Measurements from ENCODE around the gene OR9Q1.

Gene OR9Q1

DNA sequence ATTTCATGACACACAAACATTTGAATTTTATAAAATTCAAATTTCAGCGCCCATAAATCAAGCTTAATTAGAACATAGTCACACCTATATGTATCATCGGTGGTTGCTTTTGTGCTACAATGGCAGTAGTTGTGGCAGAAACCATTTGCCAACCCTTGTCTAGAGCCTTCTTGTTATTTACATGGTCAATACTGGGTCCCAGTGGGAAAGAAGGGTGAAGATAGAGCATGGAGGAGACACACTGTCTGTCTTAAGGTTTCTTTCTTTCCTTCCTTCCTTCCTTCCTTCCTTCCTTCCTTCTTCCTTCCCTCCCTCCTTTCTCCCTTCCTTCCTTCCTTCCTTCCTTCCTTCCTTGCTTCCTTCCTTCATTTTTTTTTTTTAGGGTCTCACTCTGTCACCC, 10.8 kb downstream of the OR9Q1 start:
- DNase-seq = no peak

DNA sequence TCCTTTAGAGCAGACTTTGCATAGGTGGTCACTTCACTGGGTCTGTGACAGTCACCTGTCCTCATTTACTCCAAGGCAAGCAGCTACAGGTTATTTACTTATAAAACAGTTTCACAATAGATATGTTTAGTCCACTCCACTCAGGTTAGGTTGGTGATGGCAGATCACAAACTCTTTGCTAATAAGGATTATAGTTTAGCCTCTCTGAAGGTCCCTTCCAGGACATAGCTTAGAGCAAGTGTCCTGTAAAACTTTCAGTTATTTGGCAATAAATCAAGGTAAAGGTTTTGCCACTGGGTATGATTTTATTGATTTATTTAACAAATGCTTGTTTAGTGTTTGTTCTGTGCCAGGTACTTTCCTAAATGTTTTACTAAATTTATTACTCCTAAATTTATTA, 15.9 kb downstream of the OR9Q1 start:
- DNase-seq = no peak

DNA sequence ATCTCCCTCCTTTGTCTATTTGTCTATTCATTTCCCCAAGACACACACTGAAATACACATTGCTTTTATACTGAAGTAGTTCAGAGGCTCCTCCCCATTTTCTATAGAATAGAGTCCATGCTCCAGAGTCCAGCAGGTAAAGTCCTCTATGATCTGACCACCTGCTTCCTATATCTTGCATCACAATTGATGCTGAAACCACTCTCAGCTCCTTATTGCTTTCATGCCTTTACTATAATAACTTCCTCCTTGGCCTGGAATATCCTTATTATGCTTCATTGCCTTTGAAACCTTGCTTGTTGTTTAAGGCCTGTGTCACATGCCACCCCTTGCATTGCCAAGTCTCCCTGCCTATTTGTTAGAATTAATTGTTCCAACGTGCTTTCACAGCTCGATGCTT, 19.7 kb downstream of the OR9Q1 start:
- DNase-seq = no peak

DNA sequence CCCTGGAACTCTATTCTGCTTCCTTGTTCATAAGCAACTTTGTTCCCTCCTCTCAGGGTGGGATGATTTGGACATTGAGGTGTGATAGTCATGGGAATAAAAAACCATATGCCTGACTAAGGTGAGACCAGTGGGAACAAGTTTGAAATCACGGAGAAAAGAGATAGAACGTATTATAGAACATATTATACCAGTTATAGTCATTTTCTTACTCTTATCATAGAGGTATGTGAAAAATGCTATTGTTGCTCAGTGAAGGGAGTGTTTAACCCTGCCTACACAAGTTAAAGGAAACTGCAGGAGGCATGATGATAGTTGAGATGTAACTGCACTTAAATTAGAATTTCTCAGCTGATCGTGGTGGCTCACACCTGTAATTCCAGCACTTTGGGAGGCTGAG, 22.6 kb downstream of the OR9Q1 start:
- no peak for DNase-seq

DNA sequence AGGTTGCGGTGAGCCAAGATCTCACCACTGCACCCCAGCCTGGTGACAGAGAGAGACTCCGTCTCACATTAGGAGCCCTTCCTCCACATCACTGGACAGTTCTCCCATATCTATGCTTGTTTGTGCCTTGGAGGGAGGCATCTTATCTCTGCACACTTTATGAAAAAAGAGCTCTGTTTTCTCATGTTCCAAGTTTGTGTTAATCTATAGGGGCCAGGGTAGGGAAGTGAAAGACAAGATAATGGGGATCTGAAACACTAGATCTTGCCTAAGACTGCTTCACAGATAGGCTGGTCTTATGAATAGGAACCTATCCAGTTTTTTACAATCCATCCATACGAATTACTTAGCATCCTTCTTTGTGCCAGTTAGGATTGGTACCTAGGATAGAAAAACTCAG, 24.1 kb downstream of the OR9Q1 start:
- DNase-seq = no peak

DNA sequence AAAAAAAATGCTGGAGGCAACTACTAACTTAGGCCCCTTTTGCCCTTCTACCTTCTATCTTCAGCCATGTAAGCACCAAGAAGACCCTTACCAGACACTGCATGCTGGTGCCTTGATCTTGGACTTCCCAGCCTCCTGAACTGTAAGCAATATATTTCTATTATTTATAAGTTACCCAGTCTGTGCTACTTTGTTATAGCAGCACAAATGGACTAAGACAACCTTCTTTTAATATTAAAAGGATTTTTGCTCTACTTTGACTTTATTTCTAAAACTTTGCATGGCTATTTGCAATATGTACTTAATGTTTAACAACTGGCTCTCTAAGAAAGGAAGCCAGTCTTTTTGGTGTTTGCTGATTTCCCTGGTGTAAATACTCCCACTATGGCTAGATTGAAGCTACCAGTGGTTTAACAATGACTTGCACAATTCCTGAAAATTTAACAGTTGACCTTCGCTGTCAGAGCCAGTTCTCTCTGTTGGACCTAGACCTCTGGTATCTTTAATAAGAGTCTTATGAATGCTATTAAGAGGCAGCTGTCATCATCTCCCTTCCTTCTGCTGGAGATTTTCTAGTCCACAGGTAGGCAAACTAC, 32.2 kb downstream of the OR9Q1 start:
- no peak for DNase-seq

DNA sequence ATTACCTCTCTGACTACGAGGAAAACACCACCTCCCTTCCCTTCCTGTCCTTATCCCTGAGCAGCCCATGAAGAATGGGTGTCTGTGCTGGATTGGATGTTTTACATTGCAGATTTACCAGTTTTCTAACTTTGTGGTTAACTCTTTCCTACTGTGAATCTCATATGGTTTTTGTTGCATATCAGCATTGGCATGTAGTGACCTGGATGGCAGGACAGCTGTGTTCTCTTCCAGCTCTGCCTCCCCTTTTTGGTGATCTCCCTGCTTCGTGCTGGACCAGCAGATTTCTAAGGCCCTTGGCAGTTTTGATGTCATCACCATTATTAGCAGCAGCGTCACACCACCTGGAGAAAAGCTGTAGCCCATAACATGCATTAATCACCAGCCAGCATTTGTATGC, 33.8 kb downstream of the OR9Q1 start:
- no peak for DNase-seq

DNA sequence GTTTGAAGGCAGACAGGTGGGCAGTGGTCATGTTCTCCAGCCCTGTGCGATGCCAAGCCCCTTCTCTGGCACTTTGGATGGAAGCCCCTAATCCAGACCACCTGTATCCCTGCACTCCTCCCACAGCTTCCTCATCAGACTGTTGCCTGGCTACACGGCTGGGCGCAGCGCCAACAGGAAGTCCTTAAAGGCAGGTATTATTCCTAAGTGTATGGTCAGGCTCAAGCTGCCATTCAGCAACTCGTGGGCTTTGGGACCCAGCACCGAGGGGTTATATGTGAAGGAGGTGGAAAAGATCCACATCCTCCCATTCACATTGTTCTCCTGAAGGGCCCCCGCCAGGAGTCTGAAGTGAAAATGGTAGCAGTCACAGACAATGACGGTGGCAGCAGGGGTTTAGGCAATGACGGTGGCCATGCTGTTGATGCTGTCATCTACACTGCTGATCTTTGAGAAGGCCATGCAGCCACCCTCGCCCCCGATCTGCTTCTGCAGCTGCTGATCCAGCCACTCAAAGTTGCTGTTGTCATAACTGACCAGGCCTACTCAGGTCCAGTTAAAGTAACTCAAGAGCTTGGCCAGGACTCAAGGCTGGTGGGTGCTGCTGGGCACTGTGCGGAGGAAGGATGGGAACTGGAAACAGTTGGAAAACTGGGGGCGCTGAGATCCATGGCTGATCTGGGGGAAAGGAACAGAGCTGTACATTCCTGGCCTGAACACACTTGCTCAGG, 34.8 kb downstream of the OR9Q1 start:
- no peak for DNase-seq

DNA sequence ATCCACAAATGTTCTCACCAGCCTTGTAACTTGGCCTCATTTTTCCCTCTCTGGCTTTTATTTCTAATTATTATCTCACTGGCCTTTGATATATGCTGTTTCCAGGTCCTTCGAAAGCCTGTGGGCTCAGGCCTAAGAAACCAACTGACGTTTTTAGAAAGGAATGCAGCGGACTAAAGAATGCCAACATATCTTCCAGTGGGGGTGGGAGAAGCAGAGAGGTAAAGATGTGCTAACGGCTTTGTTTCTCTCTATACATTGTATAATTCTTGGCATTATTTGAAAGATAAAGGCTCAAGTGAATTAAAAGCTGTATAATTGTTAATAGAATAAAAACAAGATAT, 35.3 kb downstream of the OR9Q1 start:
- no peak for DNase-seq

DNA sequence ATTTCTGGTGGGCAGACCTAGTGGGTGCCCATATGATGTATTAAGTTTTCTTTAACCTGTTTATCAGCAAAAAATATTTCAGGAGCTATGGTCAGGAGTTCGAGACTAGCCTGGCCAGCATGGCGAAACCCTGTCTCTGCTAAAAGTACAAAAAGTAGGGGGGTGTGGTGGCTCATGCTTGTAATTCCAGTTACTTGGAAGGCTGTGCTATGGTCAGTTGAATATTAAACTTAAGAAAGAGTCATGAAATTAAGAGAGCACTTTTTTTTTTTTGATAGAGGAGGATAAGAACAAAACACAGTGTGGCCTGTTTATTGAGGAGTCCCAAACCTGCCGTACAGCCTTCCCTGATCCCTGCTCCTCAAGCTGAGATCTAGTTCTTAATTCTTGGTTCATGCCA, 36.9 kb downstream of the OR9Q1 start:
- DNase-seq = no peak

DNA sequence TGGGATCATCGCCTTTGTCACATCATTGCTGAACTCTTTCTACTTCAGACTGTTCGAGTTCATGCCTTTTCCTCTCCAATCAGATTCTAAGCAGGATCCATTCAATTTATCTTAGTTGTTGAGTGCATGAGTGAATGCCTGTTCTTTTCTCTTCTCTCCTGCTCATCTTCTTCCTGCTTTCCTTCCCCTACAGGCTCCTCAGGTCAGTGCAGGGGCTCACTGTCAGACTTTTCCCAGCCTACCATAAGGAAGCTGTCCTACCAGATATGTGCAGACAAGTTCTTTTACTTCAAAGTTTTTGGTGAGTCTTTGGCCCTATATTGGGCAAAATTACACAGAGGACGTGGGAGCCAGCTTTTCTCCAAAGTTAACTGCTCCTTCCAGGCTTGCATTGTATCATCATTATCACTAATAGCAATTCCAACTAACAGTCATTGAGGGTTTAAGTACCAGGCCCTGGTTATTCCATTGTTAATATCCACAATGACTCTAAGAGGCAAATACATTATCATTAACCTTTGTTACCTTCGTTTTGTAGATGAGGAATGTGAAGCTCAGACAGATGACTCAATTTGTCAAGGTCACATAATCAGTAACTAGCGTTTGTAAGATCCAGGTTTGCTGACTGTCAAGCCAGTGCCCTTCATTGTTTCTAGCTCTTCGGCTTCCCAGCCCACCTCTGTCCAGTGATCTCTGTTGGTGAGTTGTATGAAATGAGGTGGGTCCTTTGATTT, 37.4 kb downstream of the OR9Q1 start:
- DNase-seq = no peak

DNA sequence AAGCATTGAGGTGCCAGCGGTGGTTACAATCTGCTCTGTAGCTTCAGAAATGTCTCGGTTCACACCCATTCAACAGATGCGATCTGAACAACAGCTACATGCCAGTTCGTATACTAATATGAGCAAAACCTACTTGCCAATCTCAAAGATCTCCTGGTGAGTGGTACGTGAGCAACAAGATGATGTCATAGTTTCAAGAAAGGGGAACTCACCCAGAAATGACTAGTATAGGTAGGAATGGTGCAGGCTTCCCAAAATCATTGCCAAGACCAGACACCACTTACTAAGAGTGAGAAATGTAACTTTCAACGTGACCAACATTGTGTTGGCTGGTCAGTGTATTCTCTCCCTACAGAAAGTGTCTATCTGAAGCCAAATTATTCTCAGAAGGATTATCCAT, 38.1 kb downstream of the OR9Q1 start:
- DNase-seq = no peak

DNA sequence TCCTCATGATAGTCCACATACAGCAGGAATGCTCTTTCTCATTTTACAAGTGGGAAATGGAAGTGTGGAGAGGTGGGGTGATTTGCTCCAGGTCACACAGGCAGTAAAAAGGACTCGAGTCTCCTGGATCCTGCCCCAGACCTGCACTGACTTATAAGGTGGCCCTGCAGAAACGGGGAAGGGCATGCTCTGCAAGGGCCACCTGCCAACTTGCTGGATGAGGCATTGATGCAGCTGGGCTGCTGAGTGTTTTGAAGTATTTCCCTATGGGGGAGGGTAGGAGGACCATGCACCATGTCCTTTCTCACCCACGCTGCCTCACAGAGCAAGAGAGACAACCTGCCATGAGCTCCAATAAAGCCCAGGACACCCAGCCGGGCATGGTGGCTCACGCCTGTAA, 44.0 kb downstream of the OR9Q1 start:
- DNase-seq = no peak

DNA sequence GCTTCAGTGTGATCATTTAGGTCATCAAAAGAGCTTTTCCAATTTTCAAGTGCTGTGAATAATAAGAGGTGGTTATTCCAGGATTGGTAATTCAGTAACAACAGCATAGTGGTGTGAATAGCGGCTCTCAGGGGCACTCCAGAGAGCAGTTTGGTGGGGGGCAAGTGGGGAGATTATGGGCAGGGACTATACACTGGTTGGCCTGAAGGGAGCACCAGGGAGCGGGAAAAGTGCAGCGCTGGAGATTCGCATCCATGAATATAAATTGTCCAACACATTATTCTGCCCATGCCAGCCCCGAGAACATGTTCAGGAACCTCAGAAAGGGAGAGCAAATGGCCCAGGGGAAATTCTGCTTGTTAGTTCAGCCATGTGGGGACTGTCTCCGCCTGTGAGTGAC, 45.0 kb downstream of the OR9Q1 start:
- DNase-seq = no peak

DNA sequence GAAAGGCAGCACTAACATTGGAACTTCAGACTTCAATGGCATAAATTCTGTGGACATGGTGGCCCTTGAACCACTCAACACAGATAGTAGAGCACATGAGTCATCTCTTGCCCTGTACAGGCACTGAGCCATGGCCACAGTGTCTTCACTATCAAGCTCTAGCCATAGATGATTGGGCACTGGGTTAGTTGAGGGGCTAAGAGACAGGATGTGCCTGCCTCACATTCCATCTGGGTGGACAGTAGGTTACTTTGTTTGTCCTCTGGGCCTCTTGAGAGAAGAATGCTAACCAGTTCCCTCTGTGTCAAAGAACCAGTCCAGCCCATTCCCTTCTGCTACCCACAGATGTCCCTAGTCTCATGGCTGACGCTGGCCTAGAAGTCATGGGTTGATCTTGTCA, 46.9 kb downstream of the OR9Q1 start:
- DNase-seq = no peak

DNA sequence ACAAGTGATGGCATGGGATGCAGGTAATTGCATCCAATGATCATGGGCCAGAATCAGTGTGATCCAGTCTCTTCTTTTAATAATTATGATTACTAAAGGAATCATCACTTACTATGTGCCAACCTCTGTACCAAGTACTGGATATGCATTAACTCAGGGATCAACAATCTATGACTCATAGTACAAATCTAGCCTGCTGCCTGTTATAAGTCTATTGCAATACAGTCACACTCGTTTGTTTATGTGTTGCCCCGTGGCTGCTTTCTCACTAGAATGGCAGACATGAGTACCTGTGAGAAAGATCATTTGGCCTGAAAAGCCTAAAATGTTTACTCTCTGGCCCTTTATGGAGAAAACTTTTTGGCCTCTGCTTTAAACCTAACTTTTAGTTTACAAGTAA, 52.1 kb downstream of the OR9Q1 start:
- DNase-seq = no peak

DNA sequence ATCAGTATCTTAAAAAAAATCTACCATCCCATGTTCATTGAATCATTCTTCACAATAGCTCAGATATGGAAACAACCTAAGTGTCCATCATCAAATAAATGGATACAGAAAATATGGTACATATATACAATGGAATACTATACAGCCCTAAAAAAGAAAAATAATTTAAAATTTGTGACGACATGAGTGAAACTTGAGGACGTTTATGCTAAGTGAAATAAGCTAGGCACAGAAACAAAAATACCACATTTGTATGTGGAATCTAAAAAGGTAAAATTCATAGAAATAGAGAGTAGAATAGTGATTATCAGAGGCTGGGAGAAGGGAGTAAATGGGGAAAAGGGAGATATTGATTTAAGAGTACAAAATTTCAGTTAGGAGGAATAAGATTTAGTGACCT, 62.8 kb downstream of the OR9Q1 start:
- no peak for DNase-seq

DNA sequence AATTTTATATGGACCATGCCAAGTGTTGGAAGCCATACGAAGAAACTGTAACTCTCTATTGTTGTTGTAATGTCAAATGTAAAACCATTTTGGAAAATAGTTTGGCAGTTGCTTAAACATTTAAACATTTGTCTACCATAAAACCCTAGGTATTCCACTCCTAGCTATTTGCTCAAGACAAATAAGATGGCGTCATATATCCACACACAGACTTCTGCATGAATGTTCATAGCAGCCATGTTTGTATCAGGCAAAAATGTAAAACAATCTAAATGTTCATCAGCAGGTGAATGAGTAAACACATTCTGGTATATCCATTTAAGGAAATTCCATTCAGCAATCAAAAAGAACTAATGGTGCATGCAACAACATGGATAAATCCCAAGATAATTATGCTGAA, 73.8 kb downstream of the OR9Q1 start:
- DNase-seq = no peak

DNA sequence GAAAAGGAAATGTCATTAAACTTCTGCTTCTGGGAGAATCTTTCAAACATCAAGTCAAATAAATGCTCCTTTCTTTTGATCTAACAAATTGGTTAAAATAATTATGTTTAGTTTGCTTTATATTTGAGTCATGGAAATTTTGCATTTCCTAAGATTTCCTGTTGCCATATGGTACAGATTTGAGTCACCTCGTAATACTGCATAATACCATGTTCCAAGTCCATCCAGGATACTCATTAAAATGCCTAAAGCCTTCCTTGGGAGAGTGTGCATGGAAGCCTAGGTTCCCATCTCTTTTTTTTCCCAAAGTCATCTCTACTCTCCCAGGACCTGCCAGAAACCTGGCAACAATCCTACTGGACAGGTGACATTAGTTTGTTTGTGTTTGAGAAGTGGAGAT, 97.4 kb downstream of the OR9Q1 start:
- no peak for DNase-seq

DNA sequence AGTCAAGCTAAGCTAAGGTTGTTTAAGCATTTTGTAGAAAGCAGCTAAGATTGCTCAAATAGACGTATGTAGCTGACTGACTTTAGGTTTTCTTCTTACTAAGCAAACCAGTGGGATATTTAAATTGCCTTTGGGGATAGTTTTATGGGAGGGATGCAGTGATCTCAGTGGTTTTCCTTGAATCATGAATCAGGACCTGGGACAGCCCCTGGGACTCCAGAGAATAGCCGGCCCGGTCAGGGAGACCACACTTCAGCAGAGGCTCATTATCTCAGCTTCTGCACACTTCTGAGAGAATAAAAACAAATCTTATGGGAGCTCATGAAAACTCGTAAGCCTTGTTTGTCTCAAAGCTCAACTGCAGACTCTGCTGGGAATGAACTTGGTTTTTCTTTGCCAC, 101.8 kb downstream of the OR9Q1 start, which contains the start of gene OR9I1:
Gene OR9I1, minus strand, starts transcription at position 62 of the 400 bp plus-strand sequence. CDS start 6,086 bp downstream, outside the sequence.
- DNase-seq = no peak

DNA sequence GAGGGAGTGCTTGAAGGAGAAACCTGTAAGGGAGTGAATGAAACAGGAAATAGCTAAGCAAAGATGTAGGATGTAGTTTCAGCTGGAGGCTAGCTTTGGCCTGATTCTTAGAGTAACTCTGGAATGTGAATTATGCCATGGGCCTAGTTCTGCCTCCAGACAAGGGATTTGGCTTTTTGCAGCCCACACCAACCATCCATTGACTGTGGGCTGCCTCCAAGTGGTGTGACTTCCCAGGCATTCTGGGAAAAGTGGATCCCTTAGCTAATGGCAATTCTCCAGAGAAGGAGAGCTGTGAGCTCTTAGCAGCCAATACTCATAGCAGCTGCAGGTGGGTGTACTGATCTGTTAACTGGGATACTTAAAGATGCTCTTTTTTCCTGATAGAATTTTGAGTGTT, 103.7 kb downstream of the OR9Q1 start:
- no peak for DNase-seq

DNA sequence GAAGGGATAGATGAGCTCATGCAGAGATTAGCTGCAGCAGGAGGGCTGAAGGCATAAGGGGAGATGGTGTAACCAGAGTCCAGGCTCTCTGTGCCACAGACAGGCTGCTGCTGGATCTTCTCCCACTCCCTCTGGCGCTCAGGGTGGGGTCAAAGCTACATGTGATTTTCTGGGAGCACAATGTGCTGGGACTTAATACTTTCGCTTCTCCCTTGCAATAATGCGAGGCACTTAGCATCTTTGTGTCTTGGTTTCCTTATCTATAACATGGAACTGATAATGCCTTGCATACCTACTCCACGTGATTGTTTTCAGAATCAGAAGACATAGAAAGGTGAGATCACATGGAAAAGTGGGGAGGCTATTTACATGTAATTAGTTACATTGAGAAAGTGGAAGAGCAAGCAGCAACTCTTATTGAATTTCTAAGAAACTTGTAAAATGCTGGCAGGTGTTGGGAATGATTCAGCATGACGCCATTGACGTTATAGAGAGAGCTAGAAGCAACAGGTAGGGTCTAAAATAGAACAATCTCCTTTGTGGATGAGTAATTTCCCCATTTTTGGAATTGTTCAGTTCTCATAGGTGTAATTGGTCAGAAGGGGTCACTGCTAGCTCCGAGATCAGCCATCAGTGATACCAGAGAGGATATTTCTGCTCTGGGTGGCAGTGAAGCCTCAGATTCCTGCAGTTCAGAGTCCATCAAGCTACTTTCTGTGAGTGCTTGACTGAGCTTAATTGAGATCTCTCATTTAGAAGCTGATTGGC, 109.8 kb downstream of the OR9Q1 start:
- DNase-seq = no peak

DNA sequence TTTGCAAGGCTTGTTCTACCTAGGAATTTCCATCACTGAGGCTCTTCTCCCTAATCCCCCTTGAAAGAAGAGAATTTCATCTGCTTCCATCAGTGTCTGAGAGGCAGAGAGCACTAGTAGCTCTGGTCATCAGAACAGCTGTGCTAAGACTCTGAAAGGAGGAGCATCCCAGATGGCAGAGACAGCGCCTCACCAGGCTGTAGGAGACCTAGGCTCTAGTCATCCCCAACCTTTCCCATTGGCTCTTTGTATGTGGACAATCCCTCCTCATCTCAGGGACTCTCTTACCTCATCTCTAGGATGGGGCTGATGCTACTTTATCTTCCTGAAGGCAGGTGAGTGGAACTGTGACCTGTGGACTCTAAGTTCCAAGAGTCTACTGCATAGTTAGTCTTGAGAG, 110.5 kb downstream of the OR9Q1 start:
- DNase-seq = no peak

DNA sequence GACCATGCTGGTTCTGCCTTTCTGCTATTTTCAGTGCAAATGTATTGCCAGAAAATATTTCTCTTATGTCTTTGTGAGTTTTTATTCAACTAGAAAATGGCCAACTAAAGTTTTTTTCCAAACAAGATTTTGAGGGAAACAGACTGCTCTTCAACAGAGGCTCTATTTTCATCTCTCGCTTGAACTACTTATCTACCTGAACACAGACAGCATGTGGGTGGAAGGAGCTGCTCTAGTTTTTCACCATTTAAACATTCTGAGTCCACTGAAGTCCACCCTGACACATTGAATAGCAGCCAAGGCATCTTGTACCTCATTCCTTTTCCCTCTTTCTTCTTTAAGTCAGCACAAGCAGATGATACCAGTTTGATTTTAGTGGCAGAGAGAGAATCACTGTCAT, 111.5 kb downstream of the OR9Q1 start:
- no peak for DNase-seq

Measured in stimulated activated CD4-positive, alpha-beta T cell treated with anti-CD3 and anti-CD28 coated beads, Interleukin-12 subunit alpha, Interleukin-12 subunit beta, amount 100 ng/mL, for 4 hours (primary cell).